ENCODE measurements around the gene LCN12. TPM values are rescaled to one million over a fixed set of nuclear protein-coding genes. Genes with fewer than 3 reads are reported as not detected.

Gene LCN12
- total RNA-seq, 1 donor from 2014 or later = 16.2 TPM

- Mint-ChIP-seq H3K4me1 (ENCODE audit: low read depth) (peaks cover 2% of the 10 kb centered on the region), H3K27ac (peak overlapping the region; percentile 97), H3K36me3 (ENCODE audit: insufficient read depth) (no peaks in the 10 kb centered on the region), H3K27me3 (no peaks in the 10 kb centered on the region), H3K4me3 (ENCODE audit: low read depth) (peak overlapping the region; percentile 78), H3K9me3 (ENCODE audit: low read depth) (no peaks in the 10 kb centered on the region)
- peak; percentile 98 for DNase-seq (ENCODE audit: low spot score, unreplicated experiment)
- TF ChIP-seq CTCF (IDR thresholded peaks at IDR 0.05; ENCODE audit: unreplicated experiment) = peak; percentile 26
These were observed 2.0 kb upstream of the LCN12 start for GRCh38 chr9:136949817-136950655.

GRCh38 chr9:136950656-136951276, 1.3 kb upstream of the LCN12 start:
- Mint-ChIP-seq H3K27ac (peak overlapping the region; percentile 97), H3K9me3 (ENCODE audit: low read depth) (no peaks in the 10 kb centered on the region), H3K4me3 (ENCODE audit: low read depth) (peak overlapping the region; percentile 76), H3K27me3 (no peaks in the 10 kb centered on the region), H3K36me3 (ENCODE audit: insufficient read depth) (no peaks in the 10 kb centered on the region), H3K4me1 (ENCODE audit: low read depth) (peaks cover 2% of the 10 kb centered on the region)
- no peak for DNase-seq (ENCODE audit: low spot score, unreplicated experiment)
- TF ChIP-seq CTCF (IDR thresholded peaks at IDR 0.05; ENCODE audit: unreplicated experiment) = no peak

- no peak overlapping the region for H3K27ac Mint-ChIP-seq
- no peaks in the 10 kb centered on the region for H3K36me3 Mint-ChIP-seq (ENCODE audit: insufficient read depth)
- no peak for TF ChIP-seq CTCF (IDR thresholded peaks at IDR 0.05; ENCODE audit: unreplicated experiment)
- no peak overlapping the region for H3K4me3 Mint-ChIP-seq (ENCODE audit: low read depth)
- peaks cover 2% of the 10 kb centered on the region for H3K4me1 Mint-ChIP-seq (ENCODE audit: low read depth)
- DNase-seq (ENCODE audit: low spot score, unreplicated experiment) = no peak
- H3K9me3 Mint-ChIP-seq (ENCODE audit: low read depth) = peaks cover 7% of the 10 kb centered on the region
- no peaks in the 10 kb centered on the region for H3K27me3 Mint-ChIP-seq
These were observed 313 bp downstream of the LCN12 start for GRCh38 chr9:136952321-136952850.

- Mint-ChIP-seq H3K36me3 (ENCODE audit: insufficient read depth) (no peaks in the 10 kb centered on the region), H3K4me1 (ENCODE audit: low read depth) (peaks cover under 1% of the 10 kb centered on the region), H3K27ac (no peak overlapping the region)
These were observed 1.1 kb downstream of the LCN12 start for GRCh38 chr9:136952876-136953770.

More at GRCh38 chr9:136952876-136953770, 1.1 kb downstream of the LCN12 start:
- Mint-ChIP-seq H3K4me3 (ENCODE audit: low read depth) (no peak overlapping the region), H3K9me3 (ENCODE audit: low read depth) (peaks cover 7% of the 10 kb centered on the region), H3K27me3 (no peaks in the 10 kb centered on the region)
- no peak for DNase-seq (ENCODE audit: low spot score, unreplicated experiment)
- no peak for TF ChIP-seq CTCF (IDR thresholded peaks at IDR 0.05; ENCODE audit: unreplicated experiment)

Measured in progenitor cell of endocrine pancreas (in vitro differentiated cells).